HTERT RPE-1 (cell line): ENCODE data around the gene CHST13.
"Not testable (repeated sequence)": the region's sequence is repeated elsewhere in the genome, so short reads cannot be mapped to it uniquely, and the experiment has no call there.

ENCODE experiments used
- in situ Hi-C: fragments of 300-500 bp; cut with MboI; formaldehyde crosslinking; loops from 4 replicates; pipeline ENCODE4 v1.14.3; 2020; ENCODE audit warnings: low sequenced_read_pairs

The CHST13 gene

GRCh38 chr3:126525091-126525852, 1.3 kb downstream of the CHST13 start:
- in situ Hi-C loops, result no loop called here

GRCh38 chr3:126525853-126526667, 2.1 kb downstream of the CHST13 start:
- in situ Hi-C loops, result no loop called here

- in situ Hi-C loops, result no loop called here
Measured at GRCh38 chr3:126526668-126527005, 2.7 kb downstream of the CHST13 start.

GRCh38 chr3:126527006-126527405, 3.1 kb downstream of the CHST13 start:
- in situ Hi-C loops, result no loop called here

GRCh38 chr3:126527455-126528211, 3.7 kb downstream of the CHST13 start:
- in situ Hi-C loops, result no loop called here

GRCh38 chr3:126528419-126528799, 4.5 kb downstream of the CHST13 start:
- in situ Hi-C loops, result no loop called here

GRCh38 chr3:126528800-126529541, 5.0 kb downstream of the CHST13 start:
- in situ Hi-C loops, result no loop called here

GRCh38 chr3:126529585-126530170, 5.7 kb downstream of the CHST13 start:
- in situ Hi-C loops, result no loop called here

- in situ Hi-C loops, result no loop called here
Measured at GRCh38 chr3:126530171-126531050, 6.5 kb downstream of the CHST13 start.

- in situ Hi-C loops, result no loop called here
Measured at GRCh38 chr3:126531051-126531330, 7.0 kb downstream of the CHST13 start.

- in situ Hi-C loops, result no loop called here
Measured at GRCh38 chr3:126533506-126533905, 9.6 kb downstream of the CHST13 start.

GRCh38 chr3:126534716-126535115, 10.8 kb downstream of the CHST13 start:
- in situ Hi-C loops, result not testable (repeated sequence)

GRCh38 chr3:126535636-126536035, 11.7 kb downstream of the CHST13 start:
- in situ Hi-C loops, result no loop called here

- in situ Hi-C loops, result no loop called here
Measured at GRCh38 chr3:126536126-126536525, 12.2 kb downstream of the CHST13 start.

- in situ Hi-C loops, result no loop called here
Measured at GRCh38 chr3:126537116-126537729, 13.3 kb downstream of the CHST13 start.

- in situ Hi-C loops, result no loop called here
Measured at GRCh38 chr3:126537730-126538281, 13.9 kb downstream of the CHST13 start.

- in situ Hi-C loops, result no loop called here
Measured at GRCh38 chr3:126538316-126538715, 14.4 kb downstream of the CHST13 start.

- in situ Hi-C loops, result no loop called here
Measured at GRCh38 chr3:126538966-126539365, 15.0 kb downstream of the CHST13 start.
